ENCODE results near the gene LIPE.

DNA sequence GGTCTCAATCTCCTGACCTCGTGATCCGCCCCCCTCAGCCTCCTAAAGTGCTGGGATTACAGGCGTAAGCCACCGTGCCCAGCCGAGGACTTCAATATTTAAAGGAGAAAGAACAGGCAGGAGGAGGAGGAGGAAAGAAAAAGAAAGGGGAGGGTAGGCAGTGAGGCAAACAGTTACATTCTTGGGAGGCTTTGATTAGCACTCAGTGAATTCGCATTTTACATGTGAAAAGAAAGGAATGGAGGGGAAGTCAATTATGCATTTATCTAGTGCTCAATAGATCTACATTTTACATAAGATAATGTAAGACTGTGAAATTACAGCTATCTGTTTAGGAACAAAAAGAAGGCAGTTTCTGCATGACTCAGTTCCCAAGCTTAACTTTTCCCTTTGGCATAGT, 46.5 kb upstream of the LIPE start:
- TF ChIP-seq EZH2phosphoT487 (IDR thresholded peaks at IDR 0.05; ENCODE audit: insufficient read depth, low read depth) (no peak), EZH2 (IDR thresholded peaks at IDR 0.05; ENCODE audit: insufficient read depth, poor library complexity, severe bottlenecking) (no peak)
